ENCODE data around the gene ZNF580.

Gene ZNF580

GRCh38 chr19:55673889-55674288, 33.1 kb downstream of the ZNF580 start:
- TF ChIP-seq GATA2 (IDR thresholded peaks at IDR 0.05; ENCODE audit: low read depth, low read length) (no peak), GATA3 (IDR thresholded peaks at IDR 0.05; ENCODE audit: low read depth, low read length) (no peak)

GRCh38 chr19:55674459-55674840, 33.6 kb downstream of the ZNF580 start:
- no peak for TF ChIP-seq GATA2 (IDR thresholded peaks at IDR 0.05; ENCODE audit: low read depth, low read length)
- TF ChIP-seq GATA3 (IDR thresholded peaks at IDR 0.05; ENCODE audit: low read depth, low read length): no peak

- TF ChIP-seq GATA3 (IDR thresholded peaks at IDR 0.05; ENCODE audit: low read depth, low read length) (no peak), GATA2 (IDR thresholded peaks at IDR 0.05; ENCODE audit: low read depth, low read length) (no peak)
These were observed 34.2 kb downstream of the ZNF580 start, which contains the start of gene EPN1 for GRCh38 chr19:55674841-55675660. Gene EPN1 (plus strand): TSS chr19:55675226. CDS start chr19:55678628, 3,402 bp downstream.

- TF ChIP-seq GATA3 (IDR thresholded peaks at IDR 0.05; ENCODE audit: low read depth, low read length): no peak
- TF ChIP-seq GATA2 (IDR thresholded peaks at IDR 0.05; ENCODE audit: low read depth, low read length): no peak
These were observed 35.0 kb downstream of the ZNF580 start for GRCh38 chr19:55675661-55676354.

DNA sequence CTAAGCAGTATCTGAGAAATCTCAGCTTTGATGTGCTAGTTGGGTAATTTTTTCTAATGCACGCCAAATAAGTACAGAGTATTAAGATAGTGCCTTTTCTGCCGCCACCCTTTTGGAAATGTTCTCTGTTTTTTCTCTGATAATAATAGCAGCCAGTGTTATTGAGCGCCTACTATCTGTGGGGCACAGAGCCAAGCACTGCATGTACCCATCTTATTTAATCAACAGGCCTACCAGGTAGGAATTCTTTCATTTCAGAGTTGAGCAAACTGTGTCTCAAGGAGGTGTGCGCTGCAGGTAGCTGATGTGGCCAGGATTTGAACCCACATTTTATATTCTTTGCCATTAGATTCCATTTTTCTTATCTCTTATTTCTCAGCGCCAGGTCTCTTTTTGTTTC, 35.6 kb downstream of the ZNF580 start:
- no peak for TF ChIP-seq GATA3 (IDR thresholded peaks at IDR 0.05; ENCODE audit: low read depth, low read length)

DNA sequence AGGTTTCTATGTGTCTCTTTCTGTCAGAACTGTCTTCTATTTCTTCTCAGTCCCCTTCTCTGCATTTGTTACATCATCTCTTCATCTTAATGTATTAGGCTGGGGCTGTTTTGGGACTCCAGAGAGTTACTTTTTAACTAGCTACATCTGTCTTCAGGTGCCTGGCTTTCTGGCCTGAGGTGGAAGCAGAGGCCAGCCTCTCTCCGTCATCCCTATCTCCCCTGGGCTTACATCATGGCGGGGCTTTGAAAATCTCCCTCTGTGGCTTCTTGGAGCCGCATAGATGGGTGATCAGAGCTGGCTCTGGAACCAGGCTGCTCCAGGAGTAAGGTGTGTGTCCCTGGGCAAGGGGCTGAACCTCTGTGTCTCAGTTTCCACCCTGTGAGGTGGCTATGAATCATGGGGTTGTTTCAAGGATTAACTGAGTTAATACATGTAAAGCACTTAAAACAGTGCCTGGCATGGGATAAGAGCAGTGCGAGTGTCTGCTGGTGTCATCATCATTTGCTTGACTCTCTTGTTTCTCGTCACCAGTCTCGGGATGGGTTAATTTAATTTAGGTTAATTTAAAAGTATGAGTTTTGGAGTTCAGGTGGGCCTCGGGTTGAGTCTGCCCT, 36.2 kb downstream of the ZNF580 start:
- TF ChIP-seq GATA3 (IDR thresholded peaks at IDR 0.05; ENCODE audit: low read depth, low read length) (no peak), GATA2 (IDR thresholded peaks at IDR 0.05; ENCODE audit: low read depth, low read length) (no peak)

DNA sequence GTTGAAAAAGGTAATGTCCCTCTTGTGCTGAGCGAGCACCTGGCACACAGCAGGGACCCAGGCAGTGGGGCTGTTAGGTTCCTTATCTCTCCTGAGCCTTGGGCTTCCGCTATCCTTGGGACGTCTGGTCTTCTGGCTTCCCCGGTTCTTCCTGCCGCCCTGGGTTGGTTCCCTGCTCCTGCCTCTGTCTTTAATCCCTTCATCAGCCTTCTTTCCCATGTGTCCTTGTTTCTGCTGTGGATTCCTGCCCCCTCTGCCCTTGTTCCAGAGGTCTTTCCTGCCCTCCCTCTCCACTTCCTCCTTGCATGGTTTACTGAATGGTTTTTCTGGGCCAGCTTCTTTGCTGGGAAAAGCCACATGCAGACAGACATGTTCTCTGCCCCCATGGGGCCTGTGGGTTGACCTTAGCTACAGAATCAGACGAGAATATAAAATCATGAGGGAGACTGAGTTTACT, 36.8 kb downstream of the ZNF580 start:
- no peak for TF ChIP-seq GATA3 (IDR thresholded peaks at IDR 0.05; ENCODE audit: low read depth, low read length)
- no peak for TF ChIP-seq GATA2 (IDR thresholded peaks at IDR 0.05; ENCODE audit: low read depth, low read length)

DNA sequence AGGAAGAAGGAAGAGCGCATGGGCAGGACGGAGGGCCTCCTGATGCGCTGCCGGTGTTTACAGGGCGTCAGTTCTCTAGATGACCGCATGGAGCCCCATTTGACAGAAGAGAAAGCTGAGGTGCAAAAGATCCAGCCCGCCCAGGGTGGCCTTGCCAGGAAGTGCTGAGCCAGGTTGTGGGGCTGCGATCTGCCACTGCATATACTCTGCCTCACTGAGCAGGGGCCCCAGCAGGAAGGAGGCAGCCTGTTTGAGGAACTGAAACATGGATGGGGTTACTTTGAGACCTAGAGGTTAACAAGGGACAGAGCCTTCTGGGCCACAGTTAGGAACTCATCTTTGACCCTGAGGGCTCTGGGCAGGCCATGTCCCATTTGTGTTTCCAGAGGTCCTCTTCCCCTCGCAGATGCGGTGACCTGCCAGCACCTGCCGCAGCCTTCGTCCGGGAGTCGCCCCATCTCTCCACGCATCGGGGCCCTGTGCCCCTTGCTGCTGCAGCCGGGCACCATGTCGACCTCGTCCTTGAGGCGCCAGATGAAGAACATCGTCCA, 37.4 kb downstream of the ZNF580 start:
- no peak for TF ChIP-seq GATA3 (IDR thresholded peaks at IDR 0.05; ENCODE audit: low read depth, low read length)
- TF ChIP-seq GATA2 (IDR thresholded peaks at IDR 0.05; ENCODE audit: low read depth, low read length): no peak

GRCh38 chr19:55679343-55680257, 38.8 kb downstream of the ZNF580 start:
- TF ChIP-seq GATA2 (IDR thresholded peaks at IDR 0.05; ENCODE audit: low read depth, low read length) (no peak), GATA3 (IDR thresholded peaks at IDR 0.05; ENCODE audit: low read depth, low read length) (no peak)

DNA sequence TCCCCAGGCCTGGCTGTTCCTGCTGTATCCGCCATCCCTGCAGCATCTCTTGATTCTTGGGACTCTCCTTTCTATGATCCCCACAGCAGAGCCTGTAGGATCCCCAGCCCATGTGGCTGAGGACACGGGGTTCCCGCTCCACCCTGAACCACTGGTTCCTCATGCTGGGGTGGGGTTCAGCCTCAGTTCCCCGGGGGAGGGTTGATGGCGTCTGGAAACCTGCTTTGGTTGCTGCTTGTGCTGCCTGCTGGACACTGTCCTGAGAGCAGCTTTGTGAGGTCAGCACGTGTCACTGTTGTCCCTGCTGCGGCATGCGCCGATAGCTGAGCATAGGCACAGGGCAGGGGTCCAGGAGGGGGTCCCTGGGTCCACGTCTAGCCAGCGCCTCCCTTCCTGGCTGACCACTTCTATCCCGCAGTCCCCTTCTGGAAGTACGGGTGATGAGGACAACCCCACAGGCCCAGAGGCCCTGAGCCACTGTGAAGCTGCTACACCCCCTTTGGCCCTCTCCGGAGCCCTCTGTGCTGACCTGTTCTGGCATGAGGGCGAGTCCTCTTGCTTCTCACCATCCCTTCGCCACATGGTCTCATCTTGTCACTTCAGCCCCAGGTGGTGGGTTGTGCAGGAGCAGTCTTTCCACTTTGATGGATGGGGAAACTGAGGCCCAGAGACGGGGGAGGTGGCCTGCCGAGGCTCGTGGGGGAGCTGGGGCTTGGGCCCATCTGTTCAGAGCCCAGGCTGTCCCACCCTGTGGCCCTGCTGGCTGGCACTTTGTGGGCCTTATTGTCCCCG, 39.7 kb downstream of the ZNF580 start:
- TF ChIP-seq GATA2 (IDR thresholded peaks at IDR 0.05; ENCODE audit: low read depth, low read length) (no peak), GATA3 (IDR thresholded peaks at IDR 0.05; ENCODE audit: low read depth, low read length) (no peak)

DNA sequence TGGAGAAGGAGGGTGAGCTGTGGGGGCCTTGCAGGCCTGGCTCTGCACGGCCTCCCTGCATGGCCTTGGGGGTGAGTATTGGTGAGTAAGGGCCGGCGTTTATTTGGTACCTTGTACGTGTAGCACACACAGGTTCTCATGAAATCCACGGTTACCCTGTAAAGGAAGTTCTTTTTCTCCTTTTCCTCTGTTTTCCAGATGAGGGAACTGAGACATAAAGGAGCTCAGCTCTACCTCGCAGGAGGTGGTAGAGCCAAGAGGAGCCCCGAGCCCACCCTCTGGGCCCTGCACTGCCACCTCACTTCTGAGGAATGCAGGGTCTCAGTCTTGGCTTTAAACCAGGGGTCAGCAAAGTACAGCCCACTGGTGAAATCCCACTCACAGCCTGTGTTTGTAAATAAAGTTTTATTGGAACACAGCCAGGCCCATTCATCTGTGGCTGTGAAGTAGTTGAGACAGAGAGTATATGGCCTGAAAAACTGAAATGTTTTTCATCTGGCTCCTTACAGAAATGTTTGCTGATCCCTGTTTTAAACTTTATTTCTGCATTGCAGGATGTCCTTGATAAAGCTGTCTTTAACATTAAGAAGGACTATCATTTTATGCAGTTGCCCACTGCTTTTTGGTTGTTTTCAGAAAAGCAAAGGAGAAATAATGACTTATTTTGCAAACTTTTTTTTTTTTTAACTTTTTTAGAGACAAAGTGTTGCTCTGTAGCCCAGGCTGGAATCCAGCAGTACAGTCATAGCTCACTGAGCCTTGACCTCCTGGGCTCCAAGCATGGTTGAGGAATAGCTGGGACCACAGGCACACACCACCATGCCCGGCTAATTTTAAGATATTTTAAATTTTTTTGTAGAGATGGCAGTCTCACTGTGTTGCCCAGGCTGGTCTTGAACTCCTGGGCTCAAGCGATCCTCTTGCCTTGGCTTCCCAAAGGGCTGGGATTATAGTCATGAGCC, 40.6 kb downstream of the ZNF580 start:
- TF ChIP-seq GATA2 (IDR thresholded peaks at IDR 0.05; ENCODE audit: low read depth, low read length) (no peak), GATA3 (IDR thresholded peaks at IDR 0.05; ENCODE audit: low read depth, low read length) (no peak)
